Mesodermal cell (in vitro differentiated cells): ENCODE results near the gene ENTHD1.

ENCODE experiments used
- H3K27ac ChIP-seq: 2 replicates; pipeline ENCODE4 v1.7.0; 2013; ENCODE audit warnings: mild to moderate bottlenecking, low read depth, low read length, moderate library complexity; ENCODE audit not compliant: severe bottlenecking
- H3K36me3 ChIP-seq: 2 replicates; pipeline ENCODE4 v1.7.1; 2013; ENCODE audit warnings: mild to moderate bottlenecking, low read length, moderate library complexity; ENCODE audit not compliant: control insufficient read depth, insufficient read depth
- H3K4me1 ChIP-seq: one replicate; pipeline ENCODE4 v1.7.1; 2013; ENCODE audit warnings: mild to moderate bottlenecking, low read length; ENCODE audit not compliant: insufficient read depth, control insufficient read depth, poor library complexity, severe bottlenecking
- H3K4me3 ChIP-seq: 2 replicates; pipeline ENCODE4 v1.7.0; 2013; ENCODE audit warnings: low read length, control low read depth, mild to moderate bottlenecking; ENCODE audit not compliant: insufficient read depth, poor library complexity, severe bottlenecking; ENCODE audit errors: extremely low read depth
- H3K9me3 ChIP-seq: 2 replicates; pipeline ENCODE4 v1.7.1; 2013; ENCODE audit warnings: mild to moderate bottlenecking, low read length, moderate library complexity; ENCODE audit not compliant: control insufficient read depth
- WGBS, 2 experiments: methylation state at CpG; one replicate each; pipeline ENCODE4 v1.1.5; 2013; ENCODE audit warnings: missing lambda C conversion rate in 2 of 2; ENCODE audit not compliant: insufficient coverage in 2 of 2; 5-methylcytosine and 5-hydroxymethylcytosine counted together

Gene ENTHD1

GRCh38 chr22:39797528-39798147 is 95.9 kb downstream of the ENTHD1 start:
- Histone ChIP-seq H3K27ac (no peak overlapping the region), H3K4me1 (peaks cover 6% of the 10 kb centered on the region), H3K36me3 (no peaks in the 10 kb centered on the region), H3K4me3 (no peak overlapping the region), H3K9me3 (peaks cover 22% of the 10 kb centered on the region)

GRCh38 chr22:39789788-39790187 is 103.8 kb downstream of the ENTHD1 start:
- Histone ChIP-seq H3K36me3 (no peaks in the 10 kb centered on the region), H3K9me3 (no peaks in the 10 kb centered on the region), H3K4me1 (no peaks in the 10 kb centered on the region), H3K27ac (no peak overlapping the region), H3K4me3 (no peak overlapping the region)
- WGBS, 2 experiments: 85 to 86% methylated on average over 2 of the region's 2 CpGs

- Histone ChIP-seq H3K27ac (no peak overlapping the region), H3K9me3 (no peaks in the 10 kb centered on the region), H3K4me1 (no peaks in the 10 kb centered on the region), H3K36me3 (no peaks in the 10 kb centered on the region), H3K4me3 (no peak overlapping the region)
- 90% methylated on average over 2 to 3 of the region's 5 CpGs for WGBS, 2 experiments
Measured at GRCh38 chr22:39785232-39785631, 108.3 kb downstream of the ENTHD1 start.

GRCh38 chr22:39777716-39778454 is 115.7 kb downstream of the ENTHD1 start:
- Histone ChIP-seq H3K9me3 (no peaks in the 10 kb centered on the region), H3K4me1 (peaks cover 13% of the 10 kb centered on the region), H3K4me3 (no peak overlapping the region), H3K36me3 (no peaks in the 10 kb centered on the region), H3K27ac (no peak overlapping the region)
- 77 to 80% methylated on average over 4 to 5 of the region's 5 CpGs for WGBS, 2 experiments

GRCh38 chr22:39776295-39777009 is 117.1 kb downstream of the ENTHD1 start:
- Histone ChIP-seq H3K4me3 (no peak overlapping the region), H3K9me3 (no peaks in the 10 kb centered on the region), H3K36me3 (no peaks in the 10 kb centered on the region), H3K4me1 (peaks cover 13% of the 10 kb centered on the region), H3K27ac (no peak overlapping the region)
- WGBS, 2 experiments: 80% methylated on average over 2 of the region's 2 CpGs; no CpG with 5 or more reads in 1 of the 2 experiments

GRCh38 chr22:39773976-39774539 is 119.5 kb downstream of the ENTHD1 start:
- Histone ChIP-seq H3K36me3 (no peaks in the 10 kb centered on the region), H3K9me3 (no peaks in the 10 kb centered on the region), H3K27ac (peak overlapping the region; percentile 26), H3K4me1 (peaks cover 13% of the 10 kb centered on the region), H3K4me3 (no peak overlapping the region)
- WGBS, 2 experiments: 57 to 71% methylated on average over 4 of the region's 4 CpGs

GRCh38 chr22:39773503-39773902 is 120.1 kb downstream of the ENTHD1 start:
- no peaks in the 10 kb centered on the region for H3K36me3 ChIP-seq
- H3K4me1 ChIP-seq: peaks cover 13% of the 10 kb centered on the region
- no peaks in the 10 kb centered on the region for H3K9me3 ChIP-seq
- H3K4me3 ChIP-seq: no peak overlapping the region
- peak overlapping the region; percentile 26 for H3K27ac ChIP-seq

GRCh38 chr22:39771486-39771885 is 122.1 kb downstream of the ENTHD1 start:
- WGBS, 2 experiments: 83% methylated on average over 1 of the region's 2 CpGs; no CpG with 5 or more reads in 1 of the 2 experiments

GRCh38 chr22:39765661-39766060 is 127.9 kb downstream of the ENTHD1 start:
- Histone ChIP-seq H3K9me3 (no peaks in the 10 kb centered on the region), H3K4me1 (no peaks in the 10 kb centered on the region), H3K4me3 (no peak overlapping the region), H3K36me3 (no peaks in the 10 kb centered on the region), H3K27ac (no peak overlapping the region)
- whole genome bisulfite sequencing, 2 experiments: 89 to 100% methylated on average over 1 to 2 of the region's 2 CpGs

More at GRCh38 chr22:39771486-39771885, 122.1 kb downstream of the ENTHD1 start:
- peaks cover 10% of the 10 kb centered on the region for H3K4me1 ChIP-seq
- H3K4me3 ChIP-seq: no peak overlapping the region
- no peaks in the 10 kb centered on the region for H3K36me3 ChIP-seq
- H3K27ac ChIP-seq: no peak overlapping the region
- no peaks in the 10 kb centered on the region for H3K9me3 ChIP-seq

GRCh38 chr22:39765046-39765445 is 128.5 kb downstream of the ENTHD1 start:
- Histone ChIP-seq H3K36me3 (no peaks in the 10 kb centered on the region), H3K4me1 (no peaks in the 10 kb centered on the region), H3K4me3 (no peak overlapping the region), H3K9me3 (no peaks in the 10 kb centered on the region), H3K27ac (no peak overlapping the region)
- 33 to 70% methylated on average over 1 to 2 of the region's 3 CpGs for WGBS, 2 experiments
